ENCODE data around the gene CNTNAP4. TPM values are rescaled to one million over a fixed set of nuclear protein-coding genes. Genes with fewer than 3 reads are reported as not detected.

Gene CNTNAP4
- total RNA-seq, 2 experiments from 2014 or later = not detected

- Mint-ChIP-seq H3K36me3 (ENCODE audit: low read depth) (no peaks in the 10 kb centered on the region), H3K4me1 (no peaks in the 10 kb centered on the region), H3K27me3 (no peaks in the 10 kb centered on the region), H3K9me3 (peaks cover 2% of the 10 kb centered on the region), H3K4me3 (no peak overlapping the region), H3K27ac (no peak overlapping the region)
- CTCF ChIA-PET = no interaction called here
- no peak for DNase-seq
- POLR2A ChIA-PET = no interaction called here
Measured at GRCh38 chr16:76490036-76490639, 212.9 kb downstream of the CNTNAP4 start.

- no peak overlapping the region for H3K27ac Mint-ChIP-seq
- H3K4me3 Mint-ChIP-seq = no peak overlapping the region
- POLR2A ChIA-PET = no interaction called here
Measured at GRCh38 chr16:76500006-76500405, 222.8 kb downstream of the CNTNAP4 start.

GRCh38 chr16:76502063-76502462 is 224.9 kb downstream of the CNTNAP4 start:
- DNase-seq = no peak
- H3K27ac Mint-ChIP-seq = no peak overlapping the region
- ChIA-PET POLR2A (no interaction called here), CTCF (no interaction called here)
- no peaks in the 10 kb centered on the region for H3K4me1 Mint-ChIP-seq
- H3K36me3 Mint-ChIP-seq (ENCODE audit: low read depth) = no peaks in the 10 kb centered on the region
- H3K9me3 Mint-ChIP-seq = peaks cover 7% of the 10 kb centered on the region
- H3K4me3 Mint-ChIP-seq = no peak overlapping the region
- H3K27me3 Mint-ChIP-seq = no peaks in the 10 kb centered on the region

More at GRCh38 chr16:76500006-76500405, 222.8 kb downstream of the CNTNAP4 start:
- H3K36me3 Mint-ChIP-seq (ENCODE audit: low read depth) = no peaks in the 10 kb centered on the region
- no peaks in the 10 kb centered on the region for H3K27me3 Mint-ChIP-seq
- no peaks in the 10 kb centered on the region for H3K4me1 Mint-ChIP-seq
- CTCF ChIA-PET = no interaction called here
- peaks cover 7% of the 10 kb centered on the region for H3K9me3 Mint-ChIP-seq
- no peak for DNase-seq

GRCh38 chr16:76502555-76502954 is 225.4 kb downstream of the CNTNAP4 start:
- Mint-ChIP-seq H3K36me3 (ENCODE audit: low read depth) (no peaks in the 10 kb centered on the region), H3K4me3 (no peak overlapping the region), H3K9me3 (peaks cover 7% of the 10 kb centered on the region), H3K27ac (no peak overlapping the region), H3K27me3 (no peaks in the 10 kb centered on the region), H3K4me1 (no peaks in the 10 kb centered on the region)
- DNase-seq = no peak
- ChIA-PET CTCF (no interaction called here), POLR2A (no interaction called here)

GRCh38 chr16:76503091-76503490 is 225.9 kb downstream of the CNTNAP4 start:
- no peak overlapping the region for H3K27ac Mint-ChIP-seq
- H3K4me1 Mint-ChIP-seq = no peaks in the 10 kb centered on the region
- ChIA-PET POLR2A (no interaction called here), CTCF (no interaction called here)
- no peaks in the 10 kb centered on the region for H3K36me3 Mint-ChIP-seq (ENCODE audit: low read depth)
- H3K27me3 Mint-ChIP-seq = no peaks in the 10 kb centered on the region
- H3K9me3 Mint-ChIP-seq = peaks cover 7% of the 10 kb centered on the region
- no peak for DNase-seq
- no peak overlapping the region for H3K4me3 Mint-ChIP-seq

- Mint-ChIP-seq H3K27ac (no peak overlapping the region), H3K4me1 (no peaks in the 10 kb centered on the region), H3K9me3 (no peaks in the 10 kb centered on the region), H3K36me3 (ENCODE audit: low read depth) (no peaks in the 10 kb centered on the region), H3K27me3 (no peaks in the 10 kb centered on the region), H3K4me3 (no peak overlapping the region)
- ChIA-PET POLR2A (no interaction called here), CTCF (no interaction called here)
- DNase-seq = no peak
Measured at GRCh38 chr16:76511203-76511602, 234.0 kb downstream of the CNTNAP4 start.

GRCh38 chr16:76518781-76519180 is 241.6 kb downstream of the CNTNAP4 start:
- no peak overlapping the region for H3K4me3 Mint-ChIP-seq
- H3K4me1 Mint-ChIP-seq = no peaks in the 10 kb centered on the region
- H3K27me3 Mint-ChIP-seq = no peaks in the 10 kb centered on the region
- ChIA-PET CTCF (no interaction called here), POLR2A (no interaction called here)
- DNase-seq = no peak
- H3K27ac Mint-ChIP-seq = no peak overlapping the region
- H3K36me3 Mint-ChIP-seq (ENCODE audit: low read depth) = no peaks in the 10 kb centered on the region
- no peaks in the 10 kb centered on the region for H3K9me3 Mint-ChIP-seq

- H3K9me3 Mint-ChIP-seq = no peaks in the 10 kb centered on the region
- H3K27me3 Mint-ChIP-seq = no peaks in the 10 kb centered on the region
- no peak overlapping the region for H3K27ac Mint-ChIP-seq
- no peaks in the 10 kb centered on the region for H3K4me1 Mint-ChIP-seq
- no peak for DNase-seq
- POLR2A ChIA-PET = no interaction called here
- no peaks in the 10 kb centered on the region for H3K36me3 Mint-ChIP-seq (ENCODE audit: low read depth)
- CTCF ChIA-PET = no interaction called here
- H3K4me3 Mint-ChIP-seq = no peak overlapping the region
Measured at GRCh38 chr16:76524356-76524755, 247.2 kb downstream of the CNTNAP4 start.

- Mint-ChIP-seq H3K4me1 (no peaks in the 10 kb centered on the region), H3K36me3 (ENCODE audit: low read depth) (no peaks in the 10 kb centered on the region), H3K27me3 (no peaks in the 10 kb centered on the region), H3K4me3 (no peak overlapping the region), H3K9me3 (no peaks in the 10 kb centered on the region), H3K27ac (no peak overlapping the region)
- no peak for DNase-seq
- POLR2A ChIA-PET = no interaction called here
- CTCF ChIA-PET = no interaction called here
Measured at GRCh38 chr16:76524769-76525168, 247.6 kb downstream of the CNTNAP4 start.

GRCh38 chr16:76527244-76527643 is 250.0 kb downstream of the CNTNAP4 start:
- CTCF ChIA-PET = no interaction called here
- no peaks in the 10 kb centered on the region for H3K9me3 Mint-ChIP-seq
- H3K4me1 Mint-ChIP-seq = no peaks in the 10 kb centered on the region

GRCh38 chr16:76529120-76529519 is 251.9 kb downstream of the CNTNAP4 start:
- CTCF ChIA-PET = no interaction called here
- POLR2A ChIA-PET = no interaction called here
- no peaks in the 10 kb centered on the region for H3K4me1 Mint-ChIP-seq
- peaks cover 3% of the 10 kb centered on the region for H3K9me3 Mint-ChIP-seq
- no peaks in the 10 kb centered on the region for H3K36me3 Mint-ChIP-seq (ENCODE audit: low read depth)
- DNase-seq = no peak
- no peak overlapping the region for H3K27ac Mint-ChIP-seq
- no peak overlapping the region for H3K4me3 Mint-ChIP-seq
- no peaks in the 10 kb centered on the region for H3K27me3 Mint-ChIP-seq

More at GRCh38 chr16:76527244-76527643, 250.0 kb downstream of the CNTNAP4 start:
- Mint-ChIP-seq H3K36me3 (ENCODE audit: low read depth) (no peaks in the 10 kb centered on the region), H3K27ac (no peak overlapping the region), H3K27me3 (no peaks in the 10 kb centered on the region), H3K4me3 (no peak overlapping the region)
- no peak for DNase-seq
- POLR2A ChIA-PET = no interaction called here

GRCh38 chr16:76531236-76531635 is 254.0 kb downstream of the CNTNAP4 start:
- POLR2A ChIA-PET = no interaction called here
- no peaks in the 10 kb centered on the region for H3K4me1 Mint-ChIP-seq
- CTCF ChIA-PET = no interaction called here

GRCh38 chr16:76532188-76532973 is 255.2 kb downstream of the CNTNAP4 start:
- CTCF ChIA-PET = no interaction called here
- H3K9me3 Mint-ChIP-seq = peaks cover 3% of the 10 kb centered on the region
- POLR2A ChIA-PET = no interaction called here
- DNase-seq = no peak
- H3K36me3 Mint-ChIP-seq (ENCODE audit: low read depth) = no peaks in the 10 kb centered on the region
- no peak overlapping the region for H3K27ac Mint-ChIP-seq
- H3K4me1 Mint-ChIP-seq = no peaks in the 10 kb centered on the region
- no peaks in the 10 kb centered on the region for H3K27me3 Mint-ChIP-seq
- H3K4me3 Mint-ChIP-seq = no peak overlapping the region

More at GRCh38 chr16:76531236-76531635, 254.0 kb downstream of the CNTNAP4 start:
- no peak for DNase-seq
- no peaks in the 10 kb centered on the region for H3K36me3 Mint-ChIP-seq (ENCODE audit: low read depth)
- no peak overlapping the region for H3K27ac Mint-ChIP-seq
- H3K9me3 Mint-ChIP-seq = peaks cover 3% of the 10 kb centered on the region
- H3K27me3 Mint-ChIP-seq = no peaks in the 10 kb centered on the region
- H3K4me3 Mint-ChIP-seq = no peak overlapping the region

- ChIA-PET POLR2A (no interaction called here), CTCF (no interaction called here)
- DNase-seq = no peak
- no peaks in the 10 kb centered on the region for H3K36me3 Mint-ChIP-seq (ENCODE audit: low read depth)
- no peak overlapping the region for H3K27ac Mint-ChIP-seq
- no peaks in the 10 kb centered on the region for H3K9me3 Mint-ChIP-seq
- no peaks in the 10 kb centered on the region for H3K27me3 Mint-ChIP-seq
- no peak overlapping the region for H3K4me3 Mint-ChIP-seq
- H3K4me1 Mint-ChIP-seq = no peaks in the 10 kb centered on the region
Measured at GRCh38 chr16:76539609-76540008, 262.4 kb downstream of the CNTNAP4 start.

All from activated CD4-positive, alpha-beta T cell treated with anti-CD3 and anti-CD28 coated beads, Interleukin-2, amount 10 ng/mL, durations not matched to agents 7 days and 5 days (primary cell).